B cell (primary cell): ENCODE results near the gene ZNF846. TPM values are rescaled to one million over a fixed set of nuclear protein-coding genes. Genes with fewer than 3 reads are reported as not detected.
A peak's percentile ranks its signal among the peaks of the same experiment; 100 is the strongest.

Source experiments
- ATAC-seq: fragments of 200-7000 bp; cut with Tn5 transposase; one replicate; pipeline ENCODE4 v1.10.0; 2021; ENCODE audit warnings: low read depth, mild to moderate bottlenecking, moderate number of reproducible peaks, moderate library complexity
- CTCF ChIA-PET: fragments of 350-600 bp; sonication (Branson Sonifier 250); formaldehyde crosslinking; loops from one replicate; lab custom pipeline; 2021; ENCODE audit warnings: antibody characterized with exemption, inconsistent platforms; lab: Charles Lee
- POLR2A ChIA-PET: fragments of 350-600 bp; sonication (Branson Sonifier 250); formaldehyde crosslinking; loops from one replicate; lab custom pipeline; 2021; ENCODE audit warnings: antibody characterized with exemption; lab: Charles Lee
- DNase-seq: peaks from one replicate; pipeline ENCODE4 v3.0.0; 2013
- H2AFZ ChIP-seq: 2 replicates; pipeline ENCODE4 v1.6.1; 2012; ENCODE audit warnings: mild to moderate bottlenecking, low read depth, low read length; ENCODE audit not compliant: insufficient read depth, poor library complexity, severe bottlenecking
- H3K27ac ChIP-seq, 2 donors: 1 replicate in 1 of 2; 2 replicates in 1 of 2; pipeline ENCODE4 v1.5.1; 2012 to 2013; ENCODE audit warnings: low read length in 2 of 2, mild to moderate bottlenecking in 2 of 2, moderate library complexity in 1 of 2
- H3K27me3 ChIP-seq, 4 experiments: fragments of 200-600 bp in 1 of 4; sonication (generic) in 1 of 4; replicated peaks in 1 of 4; 1 replicate in 2 of 4; 2 replicates in 2 of 4; pipeline versions ENCODE4 v1.6.1 to v1.7.0; 2013 to 2016; ENCODE audit warnings: low read length in 3 of 4, mild to moderate bottlenecking in 2 of 4, mixed read lengths in 1 of 4, moderate library complexity in 1 of 4; ENCODE audit not compliant: insufficient read depth in 4 of 4, control insufficient read depth in 3 of 4; ENCODE audit errors: control extremely low read depth in 1 of 4
- H3K36me3 ChIP-seq, 2 experiments: replicated peaks in 1 of 2; 1 replicate in 1 of 2; 2 replicates in 1 of 2; pipeline versions ENCODE4 v1.6.1 to v1.7.1; 2013; ENCODE audit warnings: low read length in 1 of 2; ENCODE audit not compliant: insufficient read depth in 2 of 2, control insufficient read depth in 1 of 2; ENCODE audit errors: control extremely low read depth in 1 of 2, extremely low read depth in 1 of 2
- H3K4me1 ChIP-seq, 2 donors: fragments of 200-600 bp in 1 of 2; sonication (generic) in 1 of 2; 1 replicate in 1 of 2; 2 replicates in 1 of 2; pipeline versions ENCODE4 v1.5.1 to v1.6.1; 2013 to 2017; ENCODE audit warnings: low read length in 2 of 2; ENCODE audit not compliant: control insufficient read depth in 2 of 2, insufficient read depth in 2 of 2
- H3K4me2 ChIP-seq: replicated peaks from 2 replicates; pipeline ENCODE3; 2012; ENCODE audit warnings: mild to moderate bottlenecking, low read depth, low read length; ENCODE audit not compliant: poor library complexity, severe bottlenecking
- H3K4me3 ChIP-seq, 5 experiments: fragments of 200-600 bp in 1 of 5; sonication (generic) in 1 of 5; 1 replicate in 3 of 5; 2 replicates in 2 of 5; pipeline versions ENCODE4 v1.5.1 to v1.7.0; 2011 to 2016; ENCODE audit warnings: low read length in 4 of 5, mild to moderate bottlenecking in 4 of 5, low read depth in 2 of 5, control low read depth in 1 of 5, moderate library complexity in 1 of 5; ENCODE audit not compliant: insufficient read depth in 1 of 5; ENCODE audit errors: control extremely low read depth in 1 of 5, extremely low read depth in 1 of 5
- H3K79me2 ChIP-seq: fragments of 200-600 bp; sonication (generic); one replicate; pipeline ENCODE4 v1.6.0; 2016; ENCODE audit warnings: low read length; ENCODE audit not compliant: control insufficient read depth, insufficient read depth
- H3K9ac ChIP-seq: fragments of 200-600 bp; sonication (generic); 2 replicates; pipeline ENCODE4 v1.6.1; 2017; ENCODE audit warnings: mild to moderate bottlenecking, low read length, moderate library complexity
- H3K9me3 ChIP-seq, 3 donors: one replicate each; pipeline versions ENCODE4 v1.6.1 to v1.7.1; 2013; ENCODE audit warnings: low read length in 2 of 3; ENCODE audit not compliant: control insufficient read depth in 2 of 3, insufficient read depth in 1 of 3; ENCODE audit errors: control extremely low read depth in 1 of 3
- H4K20me1 ChIP-seq: 2 replicates; pipeline ENCODE4 v1.6.0; 2012; ENCODE audit warnings: mild to moderate bottlenecking, low read length; ENCODE audit not compliant: insufficient read depth, control insufficient read depth, poor library complexity, severe bottlenecking
- H3K27ac Mint-ChIP-seq: one replicate; pipeline ENCODE4 v1.8.0; 2021; ENCODE audit warnings: mixed read lengths
- H3K27me3 Mint-ChIP-seq: one replicate; pipeline ENCODE4 v1.8.0; 2021; ENCODE audit warnings: mixed read lengths
- H3K4me1 Mint-ChIP-seq: one replicate; pipeline ENCODE4 v1.8.0; 2021; ENCODE audit warnings: mixed read lengths
- H3K4me3 Mint-ChIP-seq: one replicate; pipeline ENCODE4 v1.8.0; 2021; ENCODE audit warnings: mixed read lengths
- H3K9me3 Mint-ChIP-seq: one replicate; pipeline ENCODE4 v1.8.0; 2022; ENCODE audit warnings: mixed read lengths; ENCODE audit not compliant: insufficient read depth
- CTCF ChIP-seq: fragments of 200-600 bp; IDR thresholded peaks from one replicate; pipeline ENCODE4 v1.8.0; 2022; ENCODE audit warnings: antibody characterized with exemption, mild to moderate bottlenecking
- EZH2 ChIP-seq: IDR thresholded peaks from 2 replicates; pipeline ENCODE4 v1.6.1; 2012; ENCODE audit warnings: borderline replicate concordance, low read depth, mild to moderate bottlenecking, moderate library complexity, low read length; ENCODE audit not compliant: insufficient read depth, poor library complexity, severe bottlenecking
- WGBS: methylation state at CpG from one replicate; pipeline ENCODE4 v1.1.5; 2013; ENCODE audit warnings: missing lambda C conversion rate; ENCODE audit not compliant: insufficient coverage; 5-methylcytosine and 5-hydroxymethylcytosine counted together
- intact Hi-C: fragments of 100-400 bp; cut with micrococcal nuclease; formaldehyde crosslinking; loops from one replicate; pipeline ENCODE4 v1.10.0; 2022
- polyA plus RNA-seq: library from polyadenylated mRNA; depleted of rRNA; stranded (reverse); fragments of >200 nt; gene quantifications from 2 replicates; pipeline ENCODE4 v1.2.3, GENCODE V29; 2012
- total RNA-seq, 2 donors: library from RNA; stranded (reverse); fragments of 120-200 nt in 1 of 2; gene quantifications; 1 replicate in 1 of 2; 2 replicates in 1 of 2; pipeline versions ENCODE4 v1.2.3 to v1.2.4, GENCODE V29; 2013 to 2022

Gene ZNF846
- total and polyA plus RNA-seq, 2 donors (not counting 1 experiment from before 2014, with no cell fraction given), result 8.8 to 18.2 TPM

- Histone ChIP-seq H3K27me3 (peaks cover 0 to 3% (median 0%) of the 10 kb centered on the region in 4 experiments), H3K27ac (no peak overlapping the region), H3K4me3 (no peak overlapping the region), H3K79me2 (no peaks in the 10 kb centered on the region), H3K36me3 (no peaks in the 10 kb centered on the region), H4K20me1 (no peaks in the 10 kb centered on the region), H3K4me1 (peaks cover 8 to 11% of the 10 kb centered on the region in 2 donors), H3K9me3 (peaks cover 0 to 23% (median 14%) of the 10 kb centered on the region in 3 donors), H2AFZ (no peak overlapping the region), H3K4me2 (no peak overlapping the region), H3K9ac (no peak overlapping the region)
- no peaks in the 10 kb centered on the region for H3K27me3 Mint-ChIP-seq
- ChIA-PET POLR2A (no interaction called here), CTCF (no interaction called here)
- no peak for TF ChIP-seq CTCF
- no peak for TF ChIP-seq EZH2
- ATAC-seq (no peak), DNase-seq (no peak)
- H3K4me1 Mint-ChIP-seq, result peaks cover 10% of the 10 kb centered on the region
- WGBS, result no CpG with 5 or more reads among the region's 3 CpGs
- peaks cover 18% of the 10 kb centered on the region for H3K9me3 Mint-ChIP-seq
- no peak overlapping the region for H3K4me3 Mint-ChIP-seq
- no peak overlapping the region for H3K27ac Mint-ChIP-seq
- intact Hi-C loops, result no loop called here
Observed at GRCh38 chr19:9711815-9712214, 56.7 kb downstream of the ZNF846 start.

DNA sequence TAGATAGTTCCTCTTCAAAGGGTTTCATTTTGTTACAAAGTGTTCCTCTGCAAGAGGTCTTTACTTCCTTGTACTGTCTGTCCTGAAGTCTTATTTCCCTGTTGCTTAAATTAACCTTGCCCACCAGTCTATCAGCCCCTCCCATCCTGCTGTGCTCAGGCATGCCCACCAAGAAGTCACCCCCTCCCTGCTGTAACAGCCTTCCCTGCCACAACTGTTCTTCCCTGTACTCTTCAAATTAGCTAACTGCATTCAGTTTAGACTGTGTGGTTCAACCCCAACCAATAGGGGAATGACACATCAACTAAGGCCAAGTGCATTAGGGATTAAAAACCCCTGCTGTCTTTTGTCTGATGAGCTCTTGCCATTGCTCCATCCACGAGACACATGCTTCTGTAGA lies 59.2 kb downstream of the ZNF846 start:
- WGBS, result 50% methylated on average over 1 of the region's 1 CpG
- no peaks in the 10 kb centered on the region for H3K79me2 ChIP-seq
- peak overlapping the region; percentile 23 for H3K9ac ChIP-seq
- peak overlapping the region; percentile 52 for H2AFZ ChIP-seq
- Mint-ChIP-seq H3K27me3 (peaks cover 4% of the 10 kb centered on the region), H3K27ac (peak overlapping the region; percentile 75), H3K4me1 (peaks cover 10% of the 10 kb centered on the region), H3K9me3 (peaks cover 20% of the 10 kb centered on the region), H3K4me3 (peak overlapping the region; percentile 7)
- no peaks in the 10 kb centered on the region for H4K20me1 ChIP-seq
- ATAC-seq, result no peak
- TF ChIP-seq CTCF (no peak), EZH2 (no peak)
- CTCF ChIA-PET, result no interaction called here
- peak overlapping the region; percentile 52 for H3K4me2 ChIP-seq
- POLR2A ChIA-PET, result no interaction called here
- H3K9me3 ChIP-seq, result peaks cover 0 to 23% (median 14%) of the 10 kb centered on the region in 3 donors
- H3K4me3 ChIP-seq, result peak overlapping the region in 1 of 5 experiments; percentile 24
- peak; percentile 18 for DNase-seq
- peaks cover 8 to 11% of the 10 kb centered on the region in 2 donors for H3K4me1 ChIP-seq
- H3K27ac ChIP-seq, result peak overlapping the region; percentile 50 to 64
- peaks cover 0 to 3% (median 0%) of the 10 kb centered on the region in 4 experiments for H3K27me3 ChIP-seq
- intact Hi-C loops, result no loop called here
- no peaks in the 10 kb centered on the region for H3K36me3 ChIP-seq
